Measurements from ENCODE around the gene ZNF574. TPM values are rescaled to one million over a fixed set of nuclear protein-coding genes. Genes with fewer than 3 reads are reported as not detected.
"Not testable (repeated sequence)": the region's sequence is repeated elsewhere in the genome, so short reads cannot be mapped to it uniquely, and the experiment has no call there.

Gene ZNF574
- polyA plus RNA-seq, 3 donors: 3.3 to 9.6 (median 4.9) TPM

GRCh38 chr19:42099336-42099925 is 23.5 kb downstream of the ZNF574 start:
- no peak overlapping the region for H2AFZ ChIP-seq (ENCODE audit: insufficient read depth, low read depth, low read length, poor library complexity, severe bottlenecking)
- no peaks in the 10 kb centered on the region for H3K27me3 ChIP-seq (ENCODE audit: control insufficient read depth in 2 of 2, insufficient read depth in 2 of 2, low read length in 2 of 2)
- H3K79me2 ChIP-seq (ENCODE audit: insufficient read depth, low read length): peaks cover 6% of the 10 kb centered on the region
- no peak overlapping the region for H3K9ac ChIP-seq (ENCODE audit: insufficient read depth, low read length, poor library complexity, severe bottlenecking)
- no peaks in the 10 kb centered on the region for H3K4me1 ChIP-seq (ENCODE audit: control insufficient read depth in 1 of 2, insufficient read depth in 2 of 2, low read length in 2 of 2)
- Mint-ChIP-seq H3K36me3 (peaks cover 72 to 94% of the 10 kb centered on the region in 2 donors), H3K9me3 (no peaks in the 10 kb centered on the region), H3K4me1 (peaks cover 2% of the 10 kb centered on the region), H3K27ac (peak overlapping the region in 1 of 7 donors; percentile 32), H3K4me3 (no peak overlapping the region), H3K27me3 (ENCODE audit: low read depth in 3 of 3) (peaks cover 0 to 2% (median 0%) of the 10 kb centered on the region in 3 donors)
- H3K4me3 ChIP-seq (replicated peaks in 1 of 3; ENCODE audit: low read depth in 2 of 3, low read length in 3 of 3): no peak overlapping the region
- H3K4me2 ChIP-seq (replicated peaks; ENCODE audit: extremely low read depth, low read length, poor library complexity, severe bottlenecking): no peak overlapping the region
- no peak for TF ChIP-seq CTCF (IDR thresholded peaks at IDR 0.05)
- H3K36me3 ChIP-seq (replicated peaks in 1 of 2; ENCODE audit: control insufficient read depth in 1 of 2, insufficient read depth in 2 of 2, low read length in 2 of 2): peaks cover 78 to 100% of the 10 kb centered on the region in 2 donors
- intact Hi-C loops (cut with micrococcal nuclease): no loop called here
- WGBS (ENCODE audit: insufficient coverage): 83% methylated on average over 5 of the region's 6 CpGs
- no peaks in the 10 kb centered on the region for H3K9me3 ChIP-seq (replicated peaks in 1 of 2; ENCODE audit: control insufficient read depth in 1 of 2, insufficient read depth in 1 of 2, low read length in 2 of 2)
- H4K20me1 ChIP-seq (ENCODE audit: insufficient read depth, low read length): peaks cover 99% of the 10 kb centered on the region
- DNase-seq: no peak
- no peak overlapping the region for H3K27ac ChIP-seq (ENCODE audit: low read depth in 1 of 2, low read length in 2 of 2)

- not testable (repeated sequence) for H3K4me1 Mint-ChIP-seq; H3K79me2 ChIP-seq (ENCODE audit: insufficient read depth, low read length); H2AFZ ChIP-seq (ENCODE audit: insufficient read depth, low read depth, low read length, poor library complexity, severe bottlenecking); H3K27ac ChIP-seq (ENCODE audit: low read depth in 1 of 2, low read length in 2 of 2); H3K9ac ChIP-seq (ENCODE audit: insufficient read depth, low read length, poor library complexity, severe bottlenecking); DNase-seq; H3K4me3 ChIP-seq (replicated peaks in 1 of 3; ENCODE audit: low read depth in 2 of 3, low read length in 3 of 3); H3K27ac Mint-ChIP-seq; H3K9me3 Mint-ChIP-seq; H3K4me3 Mint-ChIP-seq; H3K9me3 ChIP-seq (replicated peaks in 1 of 2; ENCODE audit: control insufficient read depth in 1 of 2, insufficient read depth in 1 of 2, low read length in 2 of 2); H3K4me1 ChIP-seq (ENCODE audit: control insufficient read depth in 1 of 2, insufficient read depth in 2 of 2, low read length in 2 of 2); H3K27me3 Mint-ChIP-seq (ENCODE audit: low read depth in 3 of 3); H3K4me2 ChIP-seq (replicated peaks; ENCODE audit: extremely low read depth, low read length, poor library complexity, severe bottlenecking); H3K27me3 ChIP-seq (ENCODE audit: control insufficient read depth in 2 of 2, insufficient read depth in 2 of 2, low read length in 2 of 2)
- Histone ChIP-seq H3K36me3 (replicated peaks in 1 of 2; ENCODE audit: control insufficient read depth in 1 of 2, insufficient read depth in 2 of 2, low read length in 2 of 2) (peaks cover 78 to 100% of the 10 kb centered on the region in 2 donors), H4K20me1 (ENCODE audit: insufficient read depth, low read length) (peaks cover 99% of the 10 kb centered on the region)
- intact Hi-C loops (cut with micrococcal nuclease): loop anchor here in 1 of 2 donors (10.0 kb wide), 2 partner anchors 135 to 195 kb away; no protein-coding TSS in a partner anchor
- 98% methylated on average over 10 of the region's 10 CpGs for WGBS (ENCODE audit: insufficient coverage)
- peaks cover 72 to 94% of the 10 kb centered on the region in 2 donors for H3K36me3 Mint-ChIP-seq
Observed at GRCh38 chr19:42100241-42100640, 24.3 kb downstream of the ZNF574 start.

All from CD14-positive monocyte (primary cell).